Right lobe of liver (tissue), 6 donors: ENCODE results near the gene DTHD1. TPM values are rescaled to one million over a fixed set of nuclear protein-coding genes. Genes with fewer than 3 reads are reported as not detected.

Source experiments
- ATAC-seq, 4 donors: fragments of 200-7000 bp; cut with Tn5 transposase; one replicate each; pipeline ENCODE4 v1.9.1; 2020; ENCODE audit warnings: mild to moderate bottlenecking in 4 of 4, moderate library complexity in 4 of 4
- DNase-seq, 3 donors: peaks; one replicate each; pipeline ENCODE4 v3.0.0-alpha.2; 2020
- H3K27ac ChIP-seq, 3 donors: fragments of 200-600 bp; one replicate each; pipeline ENCODE4 v1.8.0; 2022
- H3K27me3 ChIP-seq, 2 donors: fragments of 200-600 bp; one replicate each; pipeline ENCODE4 v1.8.0; 2022
- H3K36me3 ChIP-seq, 4 donors: fragments of 200-600 bp; sonication (generic) in 1 of 4; one replicate each; pipeline versions ENCODE4 v1.5.1 to v1.8.0; 2017 to 2022; ENCODE audit warnings: control low read depth in 1 of 4
- H3K4me1 ChIP-seq, 4 donors: fragments of 200-600 bp; sonication (generic) in 1 of 4; one replicate each; pipeline versions ENCODE4 v1.5.1 to v1.8.0; 2017 to 2022; ENCODE audit warnings: control low read depth in 1 of 4
- H3K4me3 ChIP-seq, 3 donors: fragments of 200-600 bp; one replicate each; pipeline ENCODE4 v1.8.0; 2022
- H3K9me3 ChIP-seq, 4 donors: fragments of 200-600 bp; sonication (generic) in 1 of 4; one replicate each; pipeline versions ENCODE4 v1.5.1 to v1.8.0; 2017 to 2022; ENCODE audit warnings: control low read depth in 1 of 4
- POLR2A ChIP-seq: fragments of 450-650 bp; IDR thresholded peaks from one replicate; pipeline ENCODE4 v1.6.1; 2017; ENCODE audit warnings: antibody characterized with exemption, mild to moderate bottlenecking
- WGBS: methylation state at CpG from one replicate; pipeline ENCODE4 v1.1.6; 2018; ENCODE audit warnings: low coverage, low lambda C conversion rate; ENCODE audit not compliant: insufficient coverage; ENCODE audit errors: missing lambda C conversion rate; 5-methylcytosine and 5-hydroxymethylcytosine counted together
- intact Hi-C, 2 donors: fragments of 100-400 bp; cut with DNase I; formaldehyde crosslinking; loops; one replicate each; pipeline versions ENCODE4 v1.11.2 to v1.14.1; 2022
- total RNA-seq, 6 experiments: library from RNA; depleted of rRNA in 2 of 6; stranded (reverse); fragments of >200 nt in 2 of 6; fragmentation: NEBNext Ultra II Directional in 3 of 6; extraction: Animal tissue kit (Norgen Biotek cat#: 25700) in 3 of 6; gene quantifications; one replicate each; pipeline versions ENCODE4 v1.1.0 to v1.2.4, GENCODE V29; 2016 to 2023
- TF ChIP-seq, protein P1 (sequence below), 4 donors: fragments of 200-600 bp in 3 of 4; fragments of 450-650 bp in 1 of 4; IDR thresholded peaks; one replicate each; pipeline versions ENCODE4 v1.5.1 to v1.8.0; 2016 to 2022; ENCODE audit warnings: antibody characterized with exemption in 4 of 4, mild to moderate bottlenecking in 2 of 4
- donor health status: DM: no; HTN: yes; CAD: no.
- donor health status: DM: no; HTN: no; CAD: no.
- donor health status: DM: no; HTN: no; CAD: no.
- donor health status: DM: no; HTN: yes; CAD: no.
- donor health status: DM: no; HTN: yes; CAD: no.

The DTHD1 gene
- total RNA-seq, 6 experiments from 2014 or later = 0.07 to 0.12 (median 0.12) TPM; not detected in 2

GRCh38 chr4:36255577-36255976 lies 25.8 kb upstream of the DTHD1 start:
- Histone ChIP-seq H3K27ac (no peak overlapping the region), H3K36me3 (no peaks in the 10 kb centered on the region), H3K9me3 (no peaks in the 10 kb centered on the region), H3K4me1 (no peaks in the 10 kb centered on the region), H3K4me3 (no peak overlapping the region), H3K27me3 (no peaks in the 10 kb centered on the region)
- peak; percentile 48 to 65 (median 54) for ATAC-seq
- 82% methylated on average over 1 of the region's 2 CpGs for WGBS
- TF ChIP-seq POLR2A = no peak
- TF ChIP-seq, protein P1, sequence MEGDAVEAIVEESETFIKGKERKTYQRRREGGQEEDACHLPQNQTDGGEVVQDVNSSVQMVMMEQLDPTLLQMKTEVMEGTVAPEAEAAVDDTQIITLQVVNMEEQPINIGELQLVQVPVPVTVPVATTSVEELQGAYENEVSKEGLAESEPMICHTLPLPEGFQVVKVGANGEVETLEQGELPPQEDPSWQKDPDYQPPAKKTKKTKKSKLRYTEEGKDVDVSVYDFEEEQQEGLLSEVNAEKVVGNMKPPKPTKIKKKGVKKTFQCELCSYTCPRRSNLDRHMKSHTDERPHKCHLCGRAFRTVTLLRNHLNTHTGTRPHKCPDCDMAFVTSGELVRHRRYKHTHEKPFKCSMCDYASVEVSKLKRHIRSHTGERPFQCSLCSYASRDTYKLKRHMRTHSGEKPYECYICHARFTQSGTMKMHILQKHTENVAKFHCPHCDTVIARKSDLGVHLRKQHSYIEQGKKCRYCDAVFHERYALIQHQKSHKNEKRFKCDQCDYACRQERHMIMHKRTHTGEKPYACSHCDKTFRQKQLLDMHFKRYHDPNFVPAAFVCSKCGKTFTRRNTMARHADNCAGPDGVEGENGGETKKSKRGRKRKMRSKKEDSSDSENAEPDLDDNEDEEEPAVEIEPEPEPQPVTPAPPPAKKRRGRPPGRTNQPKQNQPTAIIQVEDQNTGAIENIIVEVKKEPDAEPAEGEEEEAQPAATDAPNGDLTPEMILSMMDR (IDR thresholded peaks at IDR 0.05) = no peak
- no peak for DNase-seq
- intact Hi-C loops = no loop called here

- TF ChIP-seq, protein P1 (IDR thresholded peaks at IDR 0.05) = no peak
- no peak for TF ChIP-seq POLR2A
- no peaks in the 10 kb centered on the region for H3K36me3 ChIP-seq
- 48% methylated on average over 6 of the region's 6 CpGs for WGBS
- H3K4me3 ChIP-seq = no peak overlapping the region
- H3K9me3 ChIP-seq = no peaks in the 10 kb centered on the region
- peak in 2 of 4 donors; percentile 18 to 22 for ATAC-seq
- DNase-seq = no peak
- no peaks in the 10 kb centered on the region for H3K4me1 ChIP-seq
- no peaks in the 10 kb centered on the region for H3K27me3 ChIP-seq
- intact Hi-C loops = no loop called here
- no peak overlapping the region for H3K27ac ChIP-seq
These were observed 25.0 kb upstream of the DTHD1 start for GRCh38 chr4:36256398-36256891.

DNA sequence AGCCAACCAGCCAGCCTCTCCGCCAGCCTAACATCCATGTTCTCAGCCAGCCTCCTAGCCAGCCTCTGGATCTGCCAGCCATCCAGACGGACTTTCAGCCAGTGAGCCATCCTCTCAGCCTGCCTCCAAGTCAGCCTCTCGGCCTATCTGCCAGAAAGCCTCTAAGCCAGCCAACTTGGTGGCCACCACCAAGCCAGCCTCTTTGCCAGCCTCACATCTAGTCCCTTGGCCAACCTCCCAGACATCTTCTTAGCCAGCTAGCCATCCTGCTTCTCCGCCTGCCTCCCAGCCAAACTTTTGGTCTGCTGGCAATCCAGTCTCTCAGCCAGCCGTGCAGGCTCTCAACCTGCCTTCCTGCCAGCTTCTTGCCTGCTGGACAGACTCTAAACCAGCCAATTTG lies 20.7 kb upstream of the DTHD1 start:
- Histone ChIP-seq H3K27ac (no peak overlapping the region), H3K4me1 (no peaks in the 10 kb centered on the region), H3K4me3 (no peak overlapping the region), H3K9me3 (no peaks in the 10 kb centered on the region), H3K36me3 (no peaks in the 10 kb centered on the region), H3K27me3 (no peaks in the 10 kb centered on the region)
- TF ChIP-seq, protein P1 (IDR thresholded peaks at IDR 0.05) = no peak
- 77% methylated on average over 2 of the region's 5 CpGs for WGBS
- intact Hi-C loops = no loop called here
- DNase-seq (no peak), ATAC-seq (no peak)

- Histone ChIP-seq H3K27ac (no peak overlapping the region), H3K4me1 (no peaks in the 10 kb centered on the region), H3K9me3 (no peaks in the 10 kb centered on the region), H3K4me3 (no peak overlapping the region), H3K27me3 (no peaks in the 10 kb centered on the region), H3K36me3 (no peaks in the 10 kb centered on the region)
- TF ChIP-seq, protein P1 (IDR thresholded peaks at IDR 0.05) = no peak
- no peak for TF ChIP-seq POLR2A
- 91% methylated on average over 2 of the region's 2 CpGs for WGBS
- intact Hi-C loops = no loop called here
- no peak for ATAC-seq
- no peak for DNase-seq
These were observed 17.1 kb upstream of the DTHD1 start for GRCh38 chr4:36264207-36264826.
